SK-N-SH (cell line): ENCODE results near the gene AUH.

Source experiments
- CTCF ChIP-seq: fragments of 200-600 bp; sonication (generic); IDR thresholded peaks from 2 replicates; pipeline ENCODE4 v1.6.1; 2017; ENCODE audit warnings: antibody characterized with exemption, mild to moderate bottlenecking, moderate library complexity
- EZH2phosphoT487 ChIP-seq: fragments of 200-600 bp; sonication (generic); IDR thresholded peaks from 2 replicates; pipeline ENCODE4 v1.6.1; 2017; ENCODE audit warnings: low read depth, mixed run types, mild to moderate bottlenecking, antibody characterized with exemption, moderate library complexity, borderline replicate concordance
- GATA2 ChIP-seq: sonication (generic); formaldehyde crosslinking; IDR thresholded peaks from 2 replicates; pipeline ENCODE4 v1.5.0; 2020; ENCODE audit warnings: mild to moderate bottlenecking, missing genetic modification reagents
- MAX ChIP-seq: IDR thresholded peaks from 2 replicates; pipeline ENCODE4 v1.4.0; 2012; ENCODE audit warnings: low read depth
- NRF1 ChIP-seq: IDR thresholded peaks from 2 replicates; pipeline ENCODE4 v1.6.1; 2012; ENCODE audit warnings: low read depth, mild to moderate bottlenecking, low read length
- POLR2AphosphoS5 ChIP-seq: IDR thresholded peaks from 2 replicates; pipeline ENCODE4 v1.6.1; 2012; ENCODE audit warnings: low read depth, low read length
- RCOR1 ChIP-seq: fragments of 150-350 bp; IDR thresholded peaks from 2 replicates; pipeline ENCODE4 v1.6.1; 2017; ENCODE audit warnings: antibody characterized with exemption, low read length
- SMC3 ChIP-seq: IDR thresholded peaks from 2 replicates; pipeline ENCODE4 v1.6.1; 2012; ENCODE audit warnings: low read depth, low read length, improper control_type of control experiment
- TAF1 ChIP-seq: IDR thresholded peaks from 2 replicates; pipeline ENCODE4 v1.6.1; 2012; ENCODE audit warnings: low read depth, mild to moderate bottlenecking, low read length, moderate library complexity, borderline replicate concordance
- YY1 ChIP-seq: IDR thresholded peaks from 2 replicates; pipeline ENCODE4 v1.4.0; 2012; ENCODE audit warnings: low read depth, mild to moderate bottlenecking
- ZBTB33 ChIP-seq: IDR thresholded peaks from 2 replicates; pipeline ENCODE4 v1.4.0; 2012; ENCODE audit warnings: low read depth, borderline replicate concordance

- TF ChIP-seq CTCF = no peak
- TF ChIP-seq YY1 = no peak
- no peak for TF ChIP-seq TAF1
- no peak for TF ChIP-seq GATA2 (CRISPR knock-in tag)
- no peak for TF ChIP-seq NRF1
- no peak for TF ChIP-seq SMC3
- no peak for TF ChIP-seq EZH2phosphoT487
- no peak for TF ChIP-seq RCOR1
- TF ChIP-seq MAX = no peak
- no peak for TF ChIP-seq POLR2AphosphoS5
- no peak for TF ChIP-seq ZBTB33
Observed at GRCh38 chr9:91273853-91274552, 87.7 kb downstream of the AUH start.
